Fibroblast of lung (primary cell): ENCODE data around the gene TRIM37. TPM values are rescaled to one million over a fixed set of nuclear protein-coding genes. Genes with fewer than 3 reads are reported as not detected.

Experiments used
- DNase-seq, 2 donors: peaks; one replicate each; pipeline versions ENCODE4 v3.0.0 to v3.0.0-alpha.2; 2010; ENCODE audit warnings: low read depth in 2 of 2
- H2AFZ ChIP-seq: 2 replicates; pipeline ENCODE4 v1.5.1; 2012; ENCODE audit warnings: low read length, control low read depth, inconsistent platforms
- H3K27ac ChIP-seq: 2 replicates; pipeline ENCODE4 v1.5.1; 2011; ENCODE audit warnings: low read length, control low read depth; ENCODE audit not compliant: insufficient read depth
- H3K27me3 ChIP-seq: 2 replicates; pipeline ENCODE4 v1.5.1; 2011; ENCODE audit warnings: mild to moderate bottlenecking, low read length; ENCODE audit not compliant: control insufficient read depth, insufficient read depth
- H3K36me3 ChIP-seq: 2 replicates; pipeline ENCODE4 v1.5.1; 2011; ENCODE audit warnings: low read length; ENCODE audit not compliant: control insufficient read depth, insufficient read depth
- H3K4me1 ChIP-seq: 2 replicates; pipeline ENCODE4 v1.5.1; 2011; ENCODE audit warnings: low read length; ENCODE audit not compliant: control insufficient read depth, insufficient read depth; ENCODE audit errors: extremely low read depth
- H3K4me2 ChIP-seq: 2 replicates; pipeline ENCODE4 v1.5.1; 2011; ENCODE audit warnings: low read length, control low read depth; ENCODE audit not compliant: insufficient read depth; ENCODE audit errors: extremely low read depth
- H3K4me3 ChIP-seq, 4 experiments: fragments of 200-600 bp in 1 of 4; sonication (generic) in 1 of 4; replicated peaks in 1 of 4; 2 replicates each; pipeline ENCODE4 v1.5.1; 2011 to 2016; ENCODE audit warnings: low read length in 4 of 4, low read depth in 3 of 4, mild to moderate bottlenecking in 3 of 4, control low read depth in 2 of 4, inconsistent platforms in 1 of 4, mixed read lengths in 1 of 4; ENCODE audit not compliant: insufficient read depth in 1 of 4; ENCODE audit errors: control extremely low read depth in 1 of 4
- H3K79me2 ChIP-seq: 2 replicates; pipeline ENCODE4 v1.5.1; 2012; ENCODE audit warnings: mild to moderate bottlenecking, low read length, inconsistent platforms; ENCODE audit not compliant: control insufficient read depth, insufficient read depth
- H3K9ac ChIP-seq: 2 replicates; pipeline ENCODE4 v1.5.1; 2011; ENCODE audit warnings: mild to moderate bottlenecking, low read length, control low read depth; ENCODE audit not compliant: insufficient read depth
- H3K9me3 ChIP-seq: 2 replicates; pipeline ENCODE4 v1.5.1; 2012; ENCODE audit warnings: low read depth, low read length; ENCODE audit not compliant: control insufficient read depth, insufficient read depth
- H4K20me1 ChIP-seq: 2 replicates; pipeline ENCODE4 v1.5.1; 2011; ENCODE audit warnings: low read length; ENCODE audit not compliant: control insufficient read depth, insufficient read depth; ENCODE audit errors: extremely low read depth
- CTCF ChIP-seq, 2 donors: IDR thresholded peaks in 1 of 2; conservative IDR thresholded peaks in 1 of 2; 1 replicate in 1 of 2; 2 replicates in 1 of 2; pipeline ENCODE4 v1.5.1; 2011 to 2012; ENCODE audit warnings: low read length in 2 of 2, control low read depth in 1 of 2, inconsistent platforms in 1 of 2, low read depth in 1 of 2, mild to moderate bottlenecking in 1 of 2
- EZH2 ChIP-seq: IDR thresholded peaks from 2 replicates; pipeline ENCODE4 v1.5.1; 2012; ENCODE audit warnings: low read length, control low read depth, mild to moderate bottlenecking; ENCODE audit errors: missing control alignments
- polyA plus RNA-seq, 2 donors: library from polyadenylated mRNA; depleted of rRNA in 1 of 2; stranded (reverse) in 1 of 2; unstranded in 1 of 2; fragments of >200 nt; gene quantifications; 2 replicates each; pipeline ENCODE4 v1.2.1, GENCODE V29; 2011 to 2012; ENCODE audit warnings: missing spikeins in 1 of 2
- total RNA-seq: library from RNA; depleted of rRNA; stranded (reverse); fragments of >200 nt; gene quantifications from 2 replicates; pipeline ENCODE4 v1.2.1, GENCODE V29; 2014

TRIM37 gene
- total and polyA plus RNA-seq, 2 donors (not counting 1 experiment from before 2014, with no cell fraction given) = 29.3 to 55.3 TPM

- no peak overlapping the region for H3K27ac ChIP-seq
- no peak overlapping the region for H3K9ac ChIP-seq
- DNase-seq = peak in 1 of 2 donors; percentile 34
- H3K4me1 ChIP-seq = no peaks in the 10 kb centered on the region
- H3K9me3 ChIP-seq = no peaks in the 10 kb centered on the region
- H3K36me3 ChIP-seq = no peaks in the 10 kb centered on the region
- no peak for TF ChIP-seq CTCF (conservative IDR thresholded peaks at IDR 0.05 in 1 of 2, IDR thresholded peaks at IDR 0.05 in 1 of 2; ENCODE audit: low read depth in 1 of 2, low read length in 2 of 2)
- no peak for TF ChIP-seq EZH2
- no peak overlapping the region for H3K4me3 ChIP-seq
- no peaks in the 10 kb centered on the region for H3K27me3 ChIP-seq
- no peaks in the 10 kb centered on the region for H4K20me1 ChIP-seq
- H2AFZ ChIP-seq = no peak overlapping the region
- H3K79me2 ChIP-seq = no peaks in the 10 kb centered on the region
- no peak overlapping the region for H3K4me2 ChIP-seq
These were observed 59.1 kb downstream of the TRIM37 start for GRCh38 chr17:59047616-59048015.

- no peak for TF ChIP-seq EZH2
- TF ChIP-seq CTCF (conservative IDR thresholded peaks at IDR 0.05 in 1 of 2, IDR thresholded peaks at IDR 0.05 in 1 of 2; ENCODE audit: low read depth in 1 of 2, low read length in 2 of 2) = no peak
- no peak overlapping the region for H3K9ac ChIP-seq
- DNase-seq = peak; percentile 30 to 66
- no peaks in the 10 kb centered on the region for H3K27me3 ChIP-seq
- H3K36me3 ChIP-seq = no peaks in the 10 kb centered on the region
- H3K9me3 ChIP-seq = no peaks in the 10 kb centered on the region
- H4K20me1 ChIP-seq = no peaks in the 10 kb centered on the region
- H3K4me3 ChIP-seq = no peak overlapping the region
- no peaks in the 10 kb centered on the region for H3K4me1 ChIP-seq
- H3K79me2 ChIP-seq = no peaks in the 10 kb centered on the region
- no peak overlapping the region for H2AFZ ChIP-seq
- H3K27ac ChIP-seq = no peak overlapping the region
- H3K4me2 ChIP-seq = no peak overlapping the region
These were observed 60.5 kb downstream of the TRIM37 start for GRCh38 chr17:59046192-59046591.

GRCh38 chr17:59038734-59039133 is 67.9 kb downstream of the TRIM37 start:
- Histone ChIP-seq H3K4me3 (no peak overlapping the region), H2AFZ (no peak overlapping the region), H3K9ac (no peak overlapping the region), H3K27ac (no peak overlapping the region), H3K79me2 (no peaks in the 10 kb centered on the region), H3K27me3 (no peaks in the 10 kb centered on the region), H3K9me3 (no peaks in the 10 kb centered on the region), H3K36me3 (peaks cover 3% of the 10 kb centered on the region), H4K20me1 (no peaks in the 10 kb centered on the region), H3K4me2 (no peak overlapping the region), H3K4me1 (no peaks in the 10 kb centered on the region)
- peak; percentile 36 to 56 for DNase-seq
- TF ChIP-seq CTCF (conservative IDR thresholded peaks at IDR 0.05 in 1 of 2, IDR thresholded peaks at IDR 0.05 in 1 of 2; ENCODE audit: low read depth in 1 of 2, low read length in 2 of 2) = no peak
- no peak for TF ChIP-seq EZH2
